NT2/D1 (cell line): Measurements from ENCODE around the gene HARS1.

ENCODE experiments used
- DNase-seq: peaks from one replicate; pipeline ENCODE4 v3.0.0-alpha.2; 2011; ENCODE audit warnings: low read depth, low spot score
- H3K27me3 ChIP-seq: 2 replicates; pipeline ENCODE4 v1.6.0; 2011; ENCODE audit warnings: mild to moderate bottlenecking; ENCODE audit not compliant: insufficient read length, insufficient read depth
- H3K36me3 ChIP-seq: 2 replicates; pipeline ENCODE4 v1.6.1; 2011; ENCODE audit warnings: mild to moderate bottlenecking, low read length, mixed read lengths; ENCODE audit not compliant: insufficient read depth, insufficient read length
- H3K4me1 ChIP-seq: 2 replicates; pipeline ENCODE4 v1.5.1; 2011; ENCODE audit not compliant: insufficient read depth, insufficient read length
- H3K4me3 ChIP-seq: 2 replicates; pipeline ENCODE4 v1.5.1; 2011; ENCODE audit warnings: low read depth; ENCODE audit not compliant: insufficient read length
- H3K9ac ChIP-seq: 2 replicates; pipeline ENCODE4 v1.6.0; 2011; ENCODE audit warnings: low read depth; ENCODE audit not compliant: insufficient read length
- H3K9me3 ChIP-seq: 2 replicates; pipeline ENCODE4 v1.5.1; 2011; ENCODE audit warnings: mild to moderate bottlenecking, low read length; ENCODE audit not compliant: insufficient read depth
- SUZ12 ChIP-seq: IDR thresholded peaks from 2 replicates; pipeline ENCODE4 v1.6.1; 2011; ENCODE audit not compliant: insufficient read length, insufficient read depth; ENCODE audit errors: extremely low read depth
- YY1 ChIP-seq: IDR thresholded peaks from 2 replicates; pipeline ENCODE4 v1.6.1; 2011; ENCODE audit not compliant: insufficient read length, insufficient read depth
- ZNF274 ChIP-seq: IDR thresholded peaks from 2 replicates; pipeline ENCODE4 v1.6.1; 2011; ENCODE audit warnings: mild to moderate bottlenecking, low read depth, low read length

Gene HARS1

GRCh38 chr5:140635291-140636257, 55.6 kb downstream of the HARS1 start:
- TF ChIP-seq SUZ12 (no peak), YY1 (no peak), ZNF274 (no peak)
- Histone ChIP-seq H3K9ac (no peak overlapping the region), H3K9me3 (peaks cover 15% of the 10 kb centered on the region; the same call in 1 of the 2 replicates), H3K4me1 (peaks cover 2% of the 10 kb centered on the region), H3K36me3 (no peaks in the 10 kb centered on the region), H3K4me3 (no peak overlapping the region), H3K27me3 (peaks cover 23% of the 10 kb centered on the region)
- DNase-seq = no peak

GRCh38 chr5:140634103-140634502, 57.1 kb downstream of the HARS1 start:
- peaks cover 2% of the 10 kb centered on the region for H3K4me1 ChIP-seq
- peaks cover 25% of the 10 kb centered on the region for H3K27me3 ChIP-seq
- peaks cover 24% of the 10 kb centered on the region for H3K9me3 ChIP-seq
- H3K4me3 ChIP-seq = no peak overlapping the region
- no peak overlapping the region for H3K9ac ChIP-seq
- DNase-seq = no peak
- H3K36me3 ChIP-seq = no peaks in the 10 kb centered on the region
- no peak for TF ChIP-seq YY1
- TF ChIP-seq ZNF274 = no peak
- no peak for TF ChIP-seq SUZ12

GRCh38 chr5:140633501-140633900, 57.7 kb downstream of the HARS1 start:
- TF ChIP-seq YY1 = no peak
- TF ChIP-seq ZNF274 = no peak
- no peak for TF ChIP-seq SUZ12
- H3K9me3 ChIP-seq = peaks cover 30% of the 10 kb centered on the region
- no peak overlapping the region for H3K4me3 ChIP-seq
- H3K4me1 ChIP-seq = peaks cover 2% of the 10 kb centered on the region
- H3K36me3 ChIP-seq = no peaks in the 10 kb centered on the region
- no peak for DNase-seq
- H3K27me3 ChIP-seq = peaks cover 25% of the 10 kb centered on the region
- H3K9ac ChIP-seq = no peak overlapping the region

- peak within 1 kb of the TSS; percentile 9 for H3K9ac ChIP-seq
- peaks cover 2% of the 10 kb centered on the region for H3K4me1 ChIP-seq
- DNase-seq = no peak
- TF ChIP-seq YY1 = no peak
- TF ChIP-seq SUZ12 = no peak
- peaks cover 25% of the 10 kb centered on the region for H3K27me3 ChIP-seq
- H3K4me3 ChIP-seq = peak within 1 kb of the TSS; percentile 10
- H3K36me3 ChIP-seq = no peaks in the 10 kb centered on the region
- H3K9me3 ChIP-seq = peaks cover 35% of the 10 kb centered on the region
Observed at GRCh38 chr5:140633021-140633471, 58.1 kb downstream of the HARS1 start, which contains the start of gene CD14. TSS of gene CD14 (minus strand) at chr5:140633175. CDS start at chr5:140633071, 104 bp downstream.

- peaks cover 2% of the 10 kb centered on the region for H3K4me1 ChIP-seq
- no peak for DNase-seq
- H3K36me3 ChIP-seq = no peaks in the 10 kb centered on the region
- H3K4me3 ChIP-seq = peak overlapping the region; percentile 10
- H3K27me3 ChIP-seq = peaks cover 25% of the 10 kb centered on the region
- TF ChIP-seq YY1 (no peak), SUZ12 (no peak), ZNF274 (no peak)
- H3K9ac ChIP-seq = peak overlapping the region; percentile 9
- H3K9me3 ChIP-seq = peaks cover 40% of the 10 kb centered on the region
Observed at GRCh38 chr5:140632366-140633020, 58.7 kb downstream of the HARS1 start.

GRCh38 chr5:140631831-140632365, 59.3 kb downstream of the HARS1 start:
- H3K4me1 ChIP-seq = peaks cover 2% of the 10 kb centered on the region
- no peak for TF ChIP-seq ZNF274
- TF ChIP-seq SUZ12 = no peak
- H3K9me3 ChIP-seq = peaks cover 46% of the 10 kb centered on the region
- no peaks in the 10 kb centered on the region for H3K36me3 ChIP-seq
- peaks cover 25% of the 10 kb centered on the region for H3K27me3 ChIP-seq
- no peak overlapping the region for H3K9ac ChIP-seq
- DNase-seq = no peak
- H3K4me3 ChIP-seq = no peak overlapping the region

GRCh38 chr5:140631036-140631417, 60.1 kb downstream of the HARS1 start:
- no peaks in the 10 kb centered on the region for H3K36me3 ChIP-seq
- peaks cover 2% of the 10 kb centered on the region for H3K4me1 ChIP-seq
- peaks cover 50% of the 10 kb centered on the region for H3K9me3 ChIP-seq
- H3K9ac ChIP-seq = no peak overlapping the region
- TF ChIP-seq YY1 = no peak
- TF ChIP-seq SUZ12 = no peak
- TF ChIP-seq ZNF274 = no peak
- no peak overlapping the region for H3K4me3 ChIP-seq
- DNase-seq = no peak
- H3K27me3 ChIP-seq = peaks cover 25% of the 10 kb centered on the region
